Measurements from ENCODE around the gene ALG2.

DNA sequence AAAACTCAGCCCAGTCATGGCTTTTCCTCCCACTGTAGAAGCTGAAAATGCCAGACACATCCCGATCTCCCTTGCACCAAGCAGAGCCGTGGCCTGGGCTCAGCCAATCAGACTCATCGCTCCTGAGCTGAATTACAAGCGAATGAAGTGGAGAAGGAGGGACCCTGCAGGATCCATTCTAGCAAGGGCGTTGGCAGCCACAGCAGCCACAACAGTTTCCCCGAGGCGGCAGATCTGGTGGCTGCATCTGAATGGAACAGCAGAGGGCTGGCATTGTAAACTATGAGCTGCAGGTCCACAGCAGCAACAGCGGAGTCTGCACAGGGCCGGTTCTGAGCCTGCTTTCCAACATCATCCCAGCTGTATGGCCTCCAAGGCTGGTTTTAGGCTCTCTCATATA is 23.8 kb downstream of the ALG2 start:
- TF ChIP-seq POLR2A (IDR thresholded peaks at IDR 0.05; ENCODE audit: low read depth, low read length) (no peak), CEBPB (IDR thresholded peaks at IDR 0.05; ENCODE audit: low read depth, low read length) (no peak), FOS (IDR thresholded peaks at IDR 0.05; ENCODE audit: low read depth, low read length) (no peak), MAFK (IDR thresholded peaks at IDR 0.05; ENCODE audit: low read depth, low read length) (no peak), RAD21 (IDR thresholded peaks at IDR 0.05; ENCODE audit: low read length) (no peak), MAZ (IDR thresholded peaks at IDR 0.05; ENCODE audit: borderline replicate concordance, low read depth, low read length) (no peak), MXI1 (IDR thresholded peaks at IDR 0.05; ENCODE audit: borderline replicate concordance, low read depth, low read length) (no peak), SMC3 (IDR thresholded peaks at IDR 0.05; ENCODE audit: low read depth, low read length) (no peak), RCOR1 (IDR thresholded peaks at IDR 0.05; ENCODE audit: insufficient replicate concordance, low read length) (no peak), RFX5 (IDR thresholded peaks at IDR 0.05; ENCODE audit: low read depth, low read length) (no peak), NFE2L2 (IDR thresholded peaks at IDR 0.05; ENCODE audit: low read depth, low read length) (no peak)
- TF ChIP-seq, protein P1, sequence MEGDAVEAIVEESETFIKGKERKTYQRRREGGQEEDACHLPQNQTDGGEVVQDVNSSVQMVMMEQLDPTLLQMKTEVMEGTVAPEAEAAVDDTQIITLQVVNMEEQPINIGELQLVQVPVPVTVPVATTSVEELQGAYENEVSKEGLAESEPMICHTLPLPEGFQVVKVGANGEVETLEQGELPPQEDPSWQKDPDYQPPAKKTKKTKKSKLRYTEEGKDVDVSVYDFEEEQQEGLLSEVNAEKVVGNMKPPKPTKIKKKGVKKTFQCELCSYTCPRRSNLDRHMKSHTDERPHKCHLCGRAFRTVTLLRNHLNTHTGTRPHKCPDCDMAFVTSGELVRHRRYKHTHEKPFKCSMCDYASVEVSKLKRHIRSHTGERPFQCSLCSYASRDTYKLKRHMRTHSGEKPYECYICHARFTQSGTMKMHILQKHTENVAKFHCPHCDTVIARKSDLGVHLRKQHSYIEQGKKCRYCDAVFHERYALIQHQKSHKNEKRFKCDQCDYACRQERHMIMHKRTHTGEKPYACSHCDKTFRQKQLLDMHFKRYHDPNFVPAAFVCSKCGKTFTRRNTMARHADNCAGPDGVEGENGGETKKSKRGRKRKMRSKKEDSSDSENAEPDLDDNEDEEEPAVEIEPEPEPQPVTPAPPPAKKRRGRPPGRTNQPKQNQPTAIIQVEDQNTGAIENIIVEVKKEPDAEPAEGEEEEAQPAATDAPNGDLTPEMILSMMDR (conservative IDR thresholded peaks at IDR 0.05; ENCODE audit: low read depth, low read length) = no peak
- TF ChIP-seq, protein P2, sequence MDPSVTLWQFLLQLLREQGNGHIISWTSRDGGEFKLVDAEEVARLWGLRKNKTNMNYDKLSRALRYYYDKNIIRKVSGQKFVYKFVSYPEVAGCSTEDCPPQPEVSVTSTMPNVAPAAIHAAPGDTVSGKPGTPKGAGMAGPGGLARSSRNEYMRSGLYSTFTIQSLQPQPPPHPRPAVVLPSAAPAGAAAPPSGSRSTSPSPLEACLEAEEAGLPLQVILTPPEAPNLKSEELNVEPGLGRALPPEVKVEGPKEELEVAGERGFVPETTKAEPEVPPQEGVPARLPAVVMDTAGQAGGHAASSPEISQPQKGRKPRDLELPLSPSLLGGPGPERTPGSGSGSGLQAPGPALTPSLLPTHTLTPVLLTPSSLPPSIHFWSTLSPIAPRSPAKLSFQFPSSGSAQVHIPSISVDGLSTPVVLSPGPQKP (IDR thresholded peaks at IDR 0.05; ENCODE audit: borderline replicate concordance, low read depth, low read length) = no peak
